OCI-LY1 (cell line): ENCODE results near the gene SH3RF1.

Experiments used
- H2AFZ ChIP-seq: fragments of 200-600 bp; sonication (generic), shearing (Covaris generic); 2 replicates; pipeline ENCODE4 v1.6.0; 2014; ENCODE audit warnings: antibody characterized with exemption, mild to moderate bottlenecking, low read length
- H3F3A ChIP-seq: fragments of 200-600 bp; sonication (generic), shearing (Covaris generic); 2 replicates; pipeline ENCODE4 v1.6.0; 2014; ENCODE audit warnings: mild to moderate bottlenecking, antibody characterized with exemption, low read length, moderate library complexity; ENCODE audit not compliant: insufficient read depth
- H3K27ac ChIP-seq: fragments of 200-600 bp; sonication (generic); 2 replicates; pipeline ENCODE4 v1.5.1; 2014; ENCODE audit warnings: low read length, mixed run types, mild to moderate bottlenecking, low read depth; ENCODE audit not compliant: poor library complexity, severe bottlenecking
- H3K27me3 ChIP-seq: fragments of 200-600 bp; sonication (generic); 2 replicates; pipeline ENCODE4 v1.6.0; 2014; ENCODE audit warnings: antibody characterized with exemption, mild to moderate bottlenecking, low read length, moderate library complexity; ENCODE audit not compliant: insufficient read depth
- H3K36me3 ChIP-seq: fragments of 200-600 bp; sonication (generic); 2 replicates; pipeline ENCODE4 v1.6.1; 2014; ENCODE audit warnings: mild to moderate bottlenecking, antibody characterized with exemption, low read length, moderate library complexity, mixed read lengths; ENCODE audit not compliant: insufficient read depth
- H3K4me1 ChIP-seq: fragments of 200-600 bp; sonication (generic); 2 replicates; pipeline ENCODE4 v1.5.1; 2014; ENCODE audit warnings: mild to moderate bottlenecking, low read length, moderate library complexity; ENCODE audit not compliant: insufficient read depth, severe bottlenecking
- H3K4me2 ChIP-seq: fragments of 200-600 bp; sonication (generic), shearing (Covaris generic); 2 replicates; pipeline ENCODE4 v1.6.1; 2014; ENCODE audit warnings: low read length
- H3K4me3 ChIP-seq: fragments of 200-600 bp; sonication (generic); 2 replicates; pipeline ENCODE4 v1.5.1; 2014; ENCODE audit warnings: low read length, low read depth, mild to moderate bottlenecking, mixed read lengths; ENCODE audit not compliant: poor library complexity, severe bottlenecking
- H3K79me2 ChIP-seq: fragments of 200-600 bp; shearing (Covaris generic); 2 replicates; pipeline ENCODE4 v1.6.1; 2016; ENCODE audit warnings: mixed run types, low read length, mixed read lengths; ENCODE audit not compliant: insufficient read depth
- H3K9ac ChIP-seq: fragments of 200-600 bp; sonication (generic), shearing (Covaris generic); 2 replicates; pipeline ENCODE4 v1.6.1; 2014; ENCODE audit warnings: mild to moderate bottlenecking, low read length, mixed read lengths
- H3K9me2 ChIP-seq: fragments of 200-600 bp; sonication (generic), shearing (Covaris generic); 2 replicates; pipeline ENCODE4 v1.6.1; 2014; ENCODE audit warnings: low read depth, mild to moderate bottlenecking, low read length, mixed read lengths
- H3K9me3 ChIP-seq: fragments of 200-600 bp; shearing (Covaris generic); 2 replicates; pipeline ENCODE4 v1.6.1; 2014; ENCODE audit warnings: low read length, mixed read lengths
- H4K20me1 ChIP-seq: fragments of 200-600 bp; sonication (generic), shearing (Covaris generic); 2 replicates; pipeline ENCODE4 v1.6.0; 2016; ENCODE audit warnings: mild to moderate bottlenecking, low read length; ENCODE audit not compliant: insufficient read depth
- CTCF ChIP-seq: fragments of 200-600 bp; sonication (generic), shearing (Covaris generic); IDR thresholded peaks from 2 replicates; pipeline ENCODE4 v1.5.1; 2017; ENCODE audit warnings: mild to moderate bottlenecking, antibody characterized with exemption, low read length, moderate library complexity, mixed read lengths
- EZH2 ChIP-seq: fragments of 200-600 bp; sonication (generic), shearing (Covaris generic); IDR thresholded peaks from 2 replicates; pipeline ENCODE4 v1.8.0; 2017; ENCODE audit warnings: borderline replicate concordance, mixed run types, mild to moderate bottlenecking, antibody characterized with exemption, low read length, moderate library complexity, mixed read lengths

SH3RF1 gene

GRCh38 chr4:169060391-169061091 lies 210.2 kb downstream of the SH3RF1 start:
- TF ChIP-seq CTCF (no peak), EZH2 (no peak)
- H3K9me2 ChIP-seq: no peaks in the 10 kb centered on the region
- no peak overlapping the region for H2AFZ ChIP-seq
- H3K27ac ChIP-seq: no peak overlapping the region
- H3K4me1 ChIP-seq: no peaks in the 10 kb centered on the region
- no peaks in the 10 kb centered on the region for H3K27me3 ChIP-seq
- H3K4me3 ChIP-seq: no peak overlapping the region
- H3K9me3 ChIP-seq: no peaks in the 10 kb centered on the region
- no peaks in the 10 kb centered on the region for H3K79me2 ChIP-seq
- H3F3A ChIP-seq: no peaks in the 10 kb centered on the region
- no peaks in the 10 kb centered on the region for H3K36me3 ChIP-seq
- no peaks in the 10 kb centered on the region for H4K20me1 ChIP-seq
- no peak overlapping the region for H3K9ac ChIP-seq
- H3K4me2 ChIP-seq: no peak overlapping the region

- H3K36me3 ChIP-seq: no peaks in the 10 kb centered on the region
- no peaks in the 10 kb centered on the region for H3K79me2 ChIP-seq
- no peak overlapping the region for H3K27ac ChIP-seq
- TF ChIP-seq EZH2: no peak
- TF ChIP-seq CTCF: no peak
- H3K27me3 ChIP-seq: no peaks in the 10 kb centered on the region
- no peak overlapping the region for H2AFZ ChIP-seq
- H3K4me1 ChIP-seq: no peaks in the 10 kb centered on the region
- no peaks in the 10 kb centered on the region for H3F3A ChIP-seq
- no peaks in the 10 kb centered on the region for H4K20me1 ChIP-seq
- H3K4me2 ChIP-seq: no peak overlapping the region
- no peak overlapping the region for H3K4me3 ChIP-seq
- no peak overlapping the region for H3K9ac ChIP-seq
- no peaks in the 10 kb centered on the region for H3K9me3 ChIP-seq
- H3K9me2 ChIP-seq: no peaks in the 10 kb centered on the region
Observed at GRCh38 chr4:169059306-169060211, 211.2 kb downstream of the SH3RF1 start.

- no peak overlapping the region for H3K27ac ChIP-seq
- H3K79me2 ChIP-seq: no peaks in the 10 kb centered on the region
- H4K20me1 ChIP-seq: no peaks in the 10 kb centered on the region
- no peaks in the 10 kb centered on the region for H3K27me3 ChIP-seq
- no peaks in the 10 kb centered on the region for H3F3A ChIP-seq
- H3K4me3 ChIP-seq: no peak overlapping the region
- no peaks in the 10 kb centered on the region for H3K9me2 ChIP-seq
- H2AFZ ChIP-seq: no peak overlapping the region
- H3K4me2 ChIP-seq: no peak overlapping the region
- H3K36me3 ChIP-seq: no peaks in the 10 kb centered on the region
- H3K9me3 ChIP-seq: no peaks in the 10 kb centered on the region
- H3K9ac ChIP-seq: no peak overlapping the region
- TF ChIP-seq CTCF: no peak
- TF ChIP-seq EZH2: no peak
- H3K4me1 ChIP-seq: no peaks in the 10 kb centered on the region
Observed at GRCh38 chr4:169058312-169058711, 212.4 kb downstream of the SH3RF1 start.
